ENCODE measurements around the gene GRB2. TPM values are rescaled to one million over a fixed set of nuclear protein-coding genes. Genes with fewer than 3 reads are reported as not detected.

GRB2 gene
- total RNA-seq, 1 experiment from 2014 or later, result 115 TPM

GRCh38 chr17:75417054-75417580 is 11.6 kb upstream of the GRB2 start:
- CTCF ChIA-PET, result interaction anchor here (0.8 kb wide), 1 partner anchor 128 kb away, joined by 3 read pairs; the partner anchor contains the start of gene SLC25A19
- H3K36me3 ChIP-seq (ENCODE audit: control insufficient read depth, insufficient read depth, low read length), result no peaks in the 10 kb centered on the region
- H3K27me3 ChIP-seq (replicated peaks; ENCODE audit: control insufficient read depth, insufficient read depth, low read length), result no peaks in the 10 kb centered on the region
- H3K36me3 Mint-ChIP-seq (ENCODE audit: insufficient read depth, unreplicated experiment), result no peaks in the 10 kb centered on the region
- no peaks in the 10 kb centered on the region for H3K4me1 Mint-ChIP-seq (ENCODE audit: low read depth, unreplicated experiment)
- H3K4me3 Mint-ChIP-seq (ENCODE audit: unreplicated experiment), result no peak overlapping the region
- intact Hi-C loops (cut with micrococcal nuclease; ENCODE audit: unreplicated experiment), result no loop called here
- no peak for TF ChIP-seq CTCF (IDR thresholded peaks at IDR 0.05; ENCODE audit: insufficient read depth in 1 of 2, low read depth in 1 of 2, low read length in 1 of 2, severe bottlenecking in 1 of 2, unreplicated experiment in 1 of 2)
- peaks cover 2% of the 10 kb centered on the region for H3K27me3 Mint-ChIP-seq (ENCODE audit: insufficient read depth, unreplicated experiment)
- no peaks in the 10 kb centered on the region for H3K9me3 ChIP-seq
- no peak for DNase-seq
- no peak overlapping the region for H3K4me3 ChIP-seq (ENCODE audit: low read depth, low read length)
- POLR2A ChIA-PET, result interaction anchor here (0.9 kb wide), 1 partner anchor 285 kb away, joined by 3 read pairs; no protein-coding TSS in a partner anchor
- no TSS peak for BruUV-seq (replicated peaks)
- H3K27ac Mint-ChIP-seq (ENCODE audit: unreplicated experiment), result no peak overlapping the region
- H3K9me3 Mint-ChIP-seq (ENCODE audit: unreplicated experiment), result no peaks in the 10 kb centered on the region
- peaks cover 6% of the 10 kb centered on the region for H3K4me1 ChIP-seq

GRCh38 chr17:75416006-75416405 is 10.5 kb upstream of the GRB2 start:
- POLR2A ChIA-PET, result interaction anchor here (0.9 kb wide), 1 partner anchor 284 kb away, joined by 3 read pairs; no protein-coding TSS in a partner anchor
- Mint-ChIP-seq H3K9me3 (ENCODE audit: unreplicated experiment) (no peaks in the 10 kb centered on the region), H3K27me3 (ENCODE audit: insufficient read depth, unreplicated experiment) (peaks cover 2% of the 10 kb centered on the region), H3K4me3 (ENCODE audit: unreplicated experiment) (no peak overlapping the region), H3K36me3 (ENCODE audit: insufficient read depth, unreplicated experiment) (no peaks in the 10 kb centered on the region), H3K4me1 (ENCODE audit: low read depth, unreplicated experiment) (no peaks in the 10 kb centered on the region), H3K27ac (ENCODE audit: unreplicated experiment) (no peak overlapping the region)
- intact Hi-C loops (cut with micrococcal nuclease; ENCODE audit: unreplicated experiment), result no loop called here
- Histone ChIP-seq H3K4me1 (peaks cover 6% of the 10 kb centered on the region), H3K9me3 (no peaks in the 10 kb centered on the region), H3K36me3 (ENCODE audit: control insufficient read depth, insufficient read depth, low read length) (no peaks in the 10 kb centered on the region), H3K4me3 (ENCODE audit: low read depth, low read length) (no peak overlapping the region), H3K27me3 (replicated peaks; ENCODE audit: control insufficient read depth, insufficient read depth, low read length) (no peaks in the 10 kb centered on the region)
- CTCF ChIA-PET, result no interaction called here
- TF ChIP-seq CTCF (IDR thresholded peaks at IDR 0.05; ENCODE audit: insufficient read depth in 1 of 2, low read depth in 1 of 2, low read length in 1 of 2, severe bottlenecking in 1 of 2, unreplicated experiment in 1 of 2), result no peak
- no peak for DNase-seq
- no TSS peak for BruUV-seq (replicated peaks)

GRCh38 chr17:75414488-75414887 is 9.0 kb upstream of the GRB2 start:
- ChIA-PET CTCF (interaction anchor here (0.6 to 0.7 kb wide), 2 partner anchors 91 to 175 kb away, joined by 3 to 7 read pairs; no protein-coding TSS in a partner anchor), POLR2A (no interaction called here)
- no peak for DNase-seq
- intact Hi-C loops (cut with micrococcal nuclease; ENCODE audit: unreplicated experiment), result no loop called here
- Mint-ChIP-seq H3K9me3 (ENCODE audit: unreplicated experiment) (no peaks in the 10 kb centered on the region), H3K4me1 (ENCODE audit: low read depth, unreplicated experiment) (no peaks in the 10 kb centered on the region), H3K27ac (ENCODE audit: unreplicated experiment) (no peak overlapping the region), H3K4me3 (ENCODE audit: unreplicated experiment) (no peak overlapping the region), H3K27me3 (ENCODE audit: insufficient read depth, unreplicated experiment) (peaks cover 2% of the 10 kb centered on the region), H3K36me3 (ENCODE audit: insufficient read depth, unreplicated experiment) (no peaks in the 10 kb centered on the region)
- no peaks in the 10 kb centered on the region for H3K9me3 ChIP-seq
- H3K36me3 ChIP-seq (ENCODE audit: control insufficient read depth, insufficient read depth, low read length), result no peaks in the 10 kb centered on the region
- BruUV-seq (replicated peaks), result no TSS peak
- TF ChIP-seq CTCF (IDR thresholded peaks at IDR 0.05; ENCODE audit: insufficient read depth in 1 of 2, low read depth in 1 of 2, low read length in 1 of 2, severe bottlenecking in 1 of 2, unreplicated experiment in 1 of 2), result no peak
- no peaks in the 10 kb centered on the region for H3K27me3 ChIP-seq (replicated peaks; ENCODE audit: control insufficient read depth, insufficient read depth, low read length)
- no peak overlapping the region for H3K4me3 ChIP-seq (ENCODE audit: low read depth, low read length)
- peaks cover 6% of the 10 kb centered on the region for H3K4me1 ChIP-seq
